Upper lobe of right lung (tissue), 1 donor: ENCODE results near the gene ACHE. TPM values are rescaled to one million over a fixed set of nuclear protein-coding genes. Genes with fewer than 3 reads are reported as not detected.
A peak's percentile ranks its signal among the peaks of the same experiment; 100 is the strongest.

Experiments used
- ATAC-seq: fragments of 200-7000 bp; cut with Tn5 transposase; one replicate; pipeline ENCODE4 v1.9.1; 2020; ENCODE audit warnings: mild to moderate bottlenecking, moderate library complexity
- DNase-seq: peaks from one replicate; pipeline ENCODE4 v3.0.0-alpha.2; 2020
- H3K27ac ChIP-seq: fragments of 200-600 bp; one replicate; pipeline ENCODE4 v1.8.0; 2022
- H3K27me3 ChIP-seq: fragments of 200-600 bp; one replicate; pipeline ENCODE4 v1.8.0; 2022; ENCODE audit warnings: mild to moderate bottlenecking
- H3K36me3 ChIP-seq: fragments of 200-600 bp; one replicate; pipeline ENCODE4 v1.8.0; 2022
- H3K4me1 ChIP-seq: fragments of 200-600 bp; one replicate; pipeline ENCODE4 v1.8.0; 2022
- H3K4me3 ChIP-seq: fragments of 200-600 bp; one replicate; pipeline ENCODE4 v1.8.0; 2022; ENCODE audit warnings: mild to moderate bottlenecking
- H3K9me3 ChIP-seq: fragments of 200-600 bp; one replicate; pipeline ENCODE4 v1.8.0; 2022
- CTCF ChIP-seq: fragments of 200-600 bp; IDR thresholded peaks from one replicate; pipeline ENCODE4 v1.8.0; 2022; ENCODE audit warnings: antibody characterized with exemption
- intact Hi-C: fragments of 100-400 bp; cut with DNase I; formaldehyde crosslinking; loops from one replicate; pipeline ENCODE4 v1.11.0; 2022
- total RNA-seq: library from RNA; stranded (reverse); fragmentation: NEBNext Ultra II Directional; extraction: Animal tissue kit (Norgen Biotek cat#: 25700); gene quantifications from one replicate; pipeline ENCODE4 v1.2.1, GENCODE V29; 2021
- donor health status: DM: no; HTN: yes; CAD: no; lungs with severe emphysema.

The ACHE gene
- total RNA-seq, 1 donor from 2014 or later, result 2.9 TPM

GRCh38 chr7:100878685-100879084 lies 17.0 kb downstream of the ACHE start:
- intact Hi-C loops, result no loop called here

GRCh38 chr7:100878013-100878412 lies 17.7 kb downstream of the ACHE start:
- H3K27me3 ChIP-seq, result no peaks in the 10 kb centered on the region
- no peak for TF ChIP-seq CTCF
- peaks cover 32% of the 10 kb centered on the region for H3K4me1 ChIP-seq
- DNase-seq (no peak), ATAC-seq (no peak)
- intact Hi-C loops, result no loop called here
- H3K36me3 ChIP-seq, result peaks cover 49% of the 10 kb centered on the region
- no peak overlapping the region for H3K27ac ChIP-seq
- no peaks in the 10 kb centered on the region for H3K9me3 ChIP-seq
- no peak overlapping the region for H3K4me3 ChIP-seq

More at GRCh38 chr7:100878685-100879084, 17.0 kb downstream of the ACHE start:
- H3K27ac ChIP-seq, result no peak overlapping the region
- H3K36me3 ChIP-seq, result peaks cover 55% of the 10 kb centered on the region
- ATAC-seq (no peak), DNase-seq (no peak)
- TF ChIP-seq CTCF, result no peak
- no peaks in the 10 kb centered on the region for H3K9me3 ChIP-seq
- no peak overlapping the region for H3K4me3 ChIP-seq
- H3K27me3 ChIP-seq, result no peaks in the 10 kb centered on the region
- H3K4me1 ChIP-seq, result peaks cover 32% of the 10 kb centered on the region

DNA sequence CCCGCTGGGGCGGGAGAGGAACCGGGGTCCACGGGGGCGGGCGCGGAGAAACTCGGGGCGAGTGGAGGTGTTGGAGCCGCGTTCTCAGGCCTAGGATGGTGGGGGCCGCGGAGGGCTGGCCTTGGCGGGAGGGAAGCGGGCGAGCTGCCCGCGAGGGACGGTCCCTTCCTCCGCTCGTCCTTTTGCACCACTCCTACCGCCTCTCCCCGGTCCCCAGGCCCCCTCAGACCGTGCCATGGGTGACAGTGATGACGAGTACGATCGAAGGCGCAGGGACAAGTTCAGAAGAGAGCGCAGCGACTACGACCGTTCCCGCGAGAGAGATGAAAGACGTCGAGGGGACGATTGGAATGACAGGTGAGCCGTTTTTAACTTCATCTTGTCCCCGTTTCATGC lies 20.3 kb downstream of the ACHE start:
- Histone ChIP-seq H3K9me3 (no peaks in the 10 kb centered on the region), H3K36me3 (peaks cover 43% of the 10 kb centered on the region), H3K27me3 (no peaks in the 10 kb centered on the region), H3K4me3 (peak overlapping the region; percentile 93), H3K4me1 (peaks cover 32% of the 10 kb centered on the region), H3K27ac (peak overlapping the region; percentile 90)
- peak; percentile 42 for ATAC-seq
- TF ChIP-seq CTCF, result no peak
- DNase-seq, result no peak
- intact Hi-C loops, result no loop called here

DNA sequence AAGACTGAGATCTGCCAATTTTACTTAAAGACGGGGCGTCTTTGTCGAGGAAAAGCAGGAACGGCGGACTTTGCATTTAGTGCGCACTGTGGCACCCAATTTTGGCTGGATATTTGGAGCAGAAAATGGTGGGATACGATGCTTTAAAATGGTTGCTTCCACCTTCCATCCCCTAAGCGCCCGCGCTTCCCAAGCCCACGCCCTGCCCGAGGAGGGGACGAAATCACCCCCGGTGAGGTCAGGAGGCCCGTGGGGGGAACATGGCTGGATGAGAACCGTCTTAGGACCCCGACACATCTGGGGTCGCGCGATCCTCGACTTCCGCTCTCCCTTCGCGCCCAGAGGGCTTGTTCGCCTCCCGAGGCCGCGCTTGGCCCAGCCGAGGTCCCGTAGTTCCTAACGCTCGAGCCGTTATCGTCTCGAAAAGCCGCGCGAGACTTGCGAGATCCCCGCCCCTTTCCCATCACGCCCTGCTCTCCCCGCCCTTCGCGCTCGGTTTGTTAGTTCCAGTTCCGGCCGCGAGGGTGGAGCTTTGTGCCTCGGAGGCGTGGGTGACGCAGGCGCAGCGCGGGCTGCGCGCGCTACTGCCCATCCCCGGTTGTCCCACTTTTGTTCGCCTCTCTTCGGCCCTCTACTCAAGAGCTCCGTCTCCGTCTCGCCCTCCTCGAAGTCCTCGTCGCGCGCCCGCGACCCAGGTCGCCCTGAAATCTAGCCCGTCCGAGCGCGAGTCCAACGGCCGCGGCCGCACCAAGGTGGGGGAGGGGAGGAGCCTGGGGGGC lies 20.9 kb downstream of the ACHE start, which contains the start of gene SRRT:
TSS of gene SRRT (plus strand) at position 527 of the 779 bp plus-strand sequence. CDS start 488 bp downstream, outside the sequence.
- no peaks in the 10 kb centered on the region for H3K27me3 ChIP-seq
- intact Hi-C loops, result no loop called here
- peak within 1 kb of the TSS; percentile 93 for H3K4me3 ChIP-seq
- TF ChIP-seq CTCF, result peak; percentile 40
- no peaks in the 10 kb centered on the region for H3K9me3 ChIP-seq
- H3K4me1 ChIP-seq, result peaks cover 32% of the 10 kb centered on the region
- peak within 1 kb of the TSS; percentile 90 for H3K27ac ChIP-seq
- ATAC-seq, result peak; percentile 98
- peak; percentile 99 for DNase-seq
- peaks cover 43% of the 10 kb centered on the region for H3K36me3 ChIP-seq

DNA sequence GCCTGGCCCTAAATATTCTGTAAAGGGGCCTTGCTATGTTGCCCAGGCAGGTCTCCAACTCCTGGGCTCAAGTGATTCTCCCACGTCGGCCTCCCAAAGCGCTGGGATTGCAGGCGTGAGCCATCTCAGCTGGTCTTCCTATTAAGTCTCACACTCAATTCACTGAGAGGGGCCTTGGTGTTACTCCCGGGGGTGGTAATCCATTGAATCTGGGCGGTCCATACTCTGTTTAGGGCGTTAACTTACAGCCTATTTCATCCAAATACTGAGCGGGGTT lies 21.4 kb downstream of the ACHE start:
- peaks cover 34% of the 10 kb centered on the region for H3K4me1 ChIP-seq
- H3K9me3 ChIP-seq, result no peaks in the 10 kb centered on the region
- no peaks in the 10 kb centered on the region for H3K27me3 ChIP-seq
- H3K27ac ChIP-seq, result peak overlapping the region; percentile 90
- H3K36me3 ChIP-seq, result peaks cover 43% of the 10 kb centered on the region
- no peak for TF ChIP-seq CTCF
- intact Hi-C loops, result no loop called here
- ATAC-seq, result no peak
- no peak for DNase-seq
- peak overlapping the region; percentile 93 for H3K4me3 ChIP-seq
